Measurements from ENCODE around the gene TCP10L. TPM values are rescaled to one million over a fixed set of nuclear protein-coding genes. Genes with fewer than 3 reads are reported as not detected.

The TCP10L gene
- total RNA-seq, 1 experiment from 2014 or later, result 1.2 TPM

GRCh38 chr21:32595431-32595830 is 10.1 kb upstream of the TCP10L start:
- Mint-ChIP-seq H3K27ac (no peak overlapping the region), H3K27me3 (ENCODE audit: low read depth) (no peaks in the 10 kb centered on the region; the same call in 1 of the 2 replicates), H3K4me3 (no peak overlapping the region), H3K9me3 (no peaks in the 10 kb centered on the region), H3K4me1 (peaks cover 20% of the 10 kb centered on the region), H3K36me3 (peaks cover 24% of the 10 kb centered on the region)
- ATAC-seq, result no peak
- no peak for DNase-seq (ENCODE audit: low spot score)
- TF ChIP-seq, protein P1, sequence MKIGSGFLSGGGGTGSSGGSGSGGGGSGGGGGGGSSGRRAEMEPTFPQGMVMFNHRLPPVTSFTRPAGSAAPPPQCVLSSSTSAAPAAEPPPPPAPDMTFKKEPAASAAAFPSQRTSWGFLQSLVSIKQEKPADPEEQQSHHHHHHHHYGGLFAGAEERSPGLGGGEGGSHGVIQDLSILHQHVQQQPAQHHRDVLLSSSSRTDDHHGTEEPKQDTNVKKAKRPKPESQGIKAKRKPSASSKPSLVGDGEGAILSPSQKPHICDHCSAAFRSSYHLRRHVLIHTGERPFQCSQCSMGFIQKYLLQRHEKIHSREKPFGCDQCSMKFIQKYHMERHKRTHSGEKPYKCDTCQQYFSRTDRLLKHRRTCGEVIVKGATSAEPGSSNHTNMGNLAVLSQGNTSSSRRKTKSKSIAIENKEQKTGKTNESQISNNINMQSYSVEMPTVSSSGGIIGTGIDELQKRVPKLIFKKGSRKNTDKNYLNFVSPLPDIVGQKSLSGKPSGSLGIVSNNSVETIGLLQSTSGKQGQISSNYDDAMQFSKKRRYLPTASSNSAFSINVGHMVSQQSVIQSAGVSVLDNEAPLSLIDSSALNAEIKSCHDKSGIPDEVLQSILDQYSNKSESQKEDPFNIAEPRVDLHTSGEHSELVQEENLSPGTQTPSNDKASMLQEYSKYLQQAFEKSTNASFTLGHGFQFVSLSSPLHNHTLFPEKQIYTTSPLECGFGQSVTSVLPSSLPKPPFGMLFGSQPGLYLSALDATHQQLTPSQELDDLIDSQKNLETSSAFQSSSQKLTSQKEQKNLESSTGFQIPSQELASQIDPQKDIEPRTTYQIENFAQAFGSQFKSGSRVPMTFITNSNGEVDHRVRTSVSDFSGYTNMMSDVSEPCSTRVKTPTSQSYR (CRISPR knock-in tag; IDR thresholded peaks at IDR 0.05), result no peak
- TF ChIP-seq PRDM15 (CRISPR knock-in tag; IDR thresholded peaks at IDR 0.05), result no peak
- TF ChIP-seq, protein P2, sequence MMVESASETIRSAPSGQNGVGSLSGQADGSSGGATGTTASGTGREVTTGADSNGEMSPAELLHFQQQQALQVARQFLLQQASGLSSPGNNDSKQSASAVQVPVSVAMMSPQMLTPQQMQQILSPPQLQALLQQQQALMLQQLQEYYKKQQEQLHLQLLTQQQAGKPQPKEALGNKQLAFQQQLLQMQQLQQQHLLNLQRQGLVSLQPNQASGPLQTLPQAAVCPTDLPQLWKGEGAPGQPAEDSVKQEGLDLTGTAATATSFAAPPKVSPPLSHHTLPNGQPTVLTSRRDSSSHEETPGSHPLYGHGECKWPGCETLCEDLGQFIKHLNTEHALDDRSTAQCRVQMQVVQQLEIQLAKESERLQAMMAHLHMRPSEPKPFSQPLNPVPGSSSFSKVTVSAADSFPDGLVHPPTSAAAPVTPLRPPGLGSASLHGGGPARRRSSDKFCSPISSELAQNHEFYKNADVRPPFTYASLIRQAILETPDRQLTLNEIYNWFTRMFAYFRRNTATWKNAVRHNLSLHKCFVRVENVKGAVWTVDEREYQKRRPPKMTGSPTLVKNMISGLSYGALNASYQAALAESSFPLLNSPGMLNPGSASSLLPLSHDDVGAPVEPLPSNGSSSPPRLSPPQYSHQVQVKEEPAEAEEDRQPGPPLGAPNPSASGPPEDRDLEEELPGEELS (CRISPR knock-in tag; IDR thresholded peaks at IDR 0.05), result no peak
- no peak for TF ChIP-seq ZNF671 (CRISPR knock-in tag; IDR thresholded peaks at IDR 0.05)
- no peak for TF ChIP-seq SMAD3 (CRISPR knock-in tag; IDR thresholded peaks at IDR 0.05; ENCODE audit: borderline replicate concordance)
- no peak for TF ChIP-seq ZNF263 (CRISPR knock-in tag; IDR thresholded peaks at IDR 0.05; ENCODE audit: low read depth)
- TF ChIP-seq SOX15 (CRISPR knock-in tag; IDR thresholded peaks at IDR 0.05), result no peak
- TF ChIP-seq GRHL2 (CRISPR knock-in tag; IDR thresholded peaks at IDR 0.05; ENCODE audit: insufficient replicate concordance, severe bottlenecking), result no peak
- TF ChIP-seq CREB1 (CRISPR knock-in tag; IDR thresholded peaks at IDR 0.05), result no peak
- TF ChIP-seq ZBTB43 (CRISPR knock-in tag; IDR thresholded peaks at IDR 0.05), result no peak
- no peak for TF ChIP-seq NFYB (CRISPR knock-in tag; conservative IDR thresholded peaks at IDR 0.05; ENCODE audit: low read depth)
- no peak for TF ChIP-seq ZNF396 (CRISPR knock-in tag; IDR thresholded peaks at IDR 0.05; ENCODE audit: borderline replicate concordance)
- no peak for TF ChIP-seq HMGXB4 (CRISPR knock-in tag; IDR thresholded peaks at IDR 0.05)
- TF ChIP-seq ZNF219 (CRISPR knock-in tag; IDR thresholded peaks at IDR 0.05; ENCODE audit: borderline replicate concordance), result no peak
- TF ChIP-seq OVOL2 (CRISPR knock-in tag; IDR thresholded peaks at IDR 0.05; ENCODE audit: borderline replicate concordance), result no peak
- TF ChIP-seq ETV6 (CRISPR knock-in tag; IDR thresholded peaks at IDR 0.05), result no peak
- TF ChIP-seq, protein P3, sequence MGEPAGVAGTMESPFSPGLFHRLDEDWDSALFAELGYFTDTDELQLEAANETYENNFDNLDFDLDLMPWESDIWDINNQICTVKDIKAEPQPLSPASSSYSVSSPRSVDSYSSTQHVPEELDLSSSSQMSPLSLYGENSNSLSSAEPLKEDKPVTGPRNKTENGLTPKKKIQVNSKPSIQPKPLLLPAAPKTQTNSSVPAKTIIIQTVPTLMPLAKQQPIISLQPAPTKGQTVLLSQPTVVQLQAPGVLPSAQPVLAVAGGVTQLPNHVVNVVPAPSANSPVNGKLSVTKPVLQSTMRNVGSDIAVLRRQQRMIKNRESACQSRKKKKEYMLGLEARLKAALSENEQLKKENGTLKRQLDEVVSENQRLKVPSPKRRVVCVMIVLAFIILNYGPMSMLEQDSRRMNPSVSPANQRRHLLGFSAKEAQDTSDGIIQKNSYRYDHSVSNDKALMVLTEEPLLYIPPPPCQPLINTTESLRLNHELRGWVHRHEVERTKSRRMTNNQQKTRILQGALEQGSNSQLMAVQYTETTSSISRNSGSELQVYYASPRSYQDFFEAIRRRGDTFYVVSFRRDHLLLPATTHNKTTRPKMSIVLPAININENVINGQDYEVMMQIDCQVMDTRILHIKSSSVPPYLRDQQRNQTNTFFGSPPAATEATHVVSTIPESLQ (CRISPR knock-in tag; IDR thresholded peaks at IDR 0.05), result no peak
- POLR2A ChIA-PET, result no interaction called here
- CTCF ChIA-PET, result interaction anchor here (1.0 to 1.6 kb wide), 3 partner anchors 18 to 192 kb away, joined by 4 to 5 read pairs (median 4); no protein-coding TSS in a partner anchor

Data from WTC11 (cell line).